GM19397 (cell line): ENCODE data around the gene ELK1.

ENCODE experiments used
- ATAC-seq: cut with Tn5 transposase; IDR thresholded peaks from one replicate; pipeline ENCODE4 v1.9.1; 2021; ENCODE audit warnings: mild to moderate bottlenecking, moderate library complexity; ENCODE audit not compliant: unreplicated experiment

The ELK1 gene

GRCh38 chrX:47645530-47645929, 4.8 kb downstream of the ELK1 start:
- ATAC-seq: no peak

GRCh38 chrX:47644557-47645091, 5.7 kb downstream of the ELK1 start:
- no peak for ATAC-seq

GRCh38 chrX:47643926-47644325, 6.4 kb downstream of the ELK1 start:
- no peak for ATAC-seq

- ATAC-seq: no peak
These were observed 11.5 kb downstream of the ELK1 start for GRCh38 chrX:47638816-47639215.

- ATAC-seq: no peak
These were observed 12.7 kb downstream of the ELK1 start for GRCh38 chrX:47637546-47638195.

- ATAC-seq: no peak
These were observed 15.3 kb downstream of the ELK1 start for GRCh38 chrX:47634871-47635575.

- no peak for ATAC-seq
These were observed 16.4 kb downstream of the ELK1 start for GRCh38 chrX:47633689-47634590.

- no peak for ATAC-seq
These were observed 17.7 kb downstream of the ELK1 start for GRCh38 chrX:47632666-47633065.

- no peak for ATAC-seq
These were observed 18.7 kb downstream of the ELK1 start for GRCh38 chrX:47631676-47632075.

GRCh38 chrX:47629419-47630200, 20.8 kb downstream of the ELK1 start, which contains the start of gene CFP:
Gene CFP, minus strand, starts transcription at chrX:47629930. Its CDS starts 86 bp downstream, at chrX:47629844.
- no peak for ATAC-seq

- no peak for ATAC-seq
These were observed 21.4 kb downstream of the ELK1 start for GRCh38 chrX:47628982-47629381.

- no peak for ATAC-seq
These were observed 25.0 kb downstream of the ELK1 start for GRCh38 chrX:47625365-47625764.

GRCh38 chrX:47623540-47624027, 26.8 kb downstream of the ELK1 start:
- ATAC-seq: no peak

- no peak for ATAC-seq
These were observed 28.5 kb downstream of the ELK1 start for GRCh38 chrX:47621851-47622250.

GRCh38 chrX:47620303-47620685, 30.1 kb downstream of the ELK1 start:
- ATAC-seq: no peak

- peak; percentile 82 for ATAC-seq
These were observed 30.7 kb downstream of the ELK1 start, which contains the start of gene SYN1 for GRCh38 chrX:47619486-47620302. Gene SYN1, minus strand, starts transcription at chrX:47619857. Its CDS starts 129 bp downstream, at chrX:47619728.

- no peak for ATAC-seq
These were observed 31.4 kb downstream of the ELK1 start for GRCh38 chrX:47618923-47619485.

GRCh38 chrX:47614618-47615017, 35.7 kb downstream of the ELK1 start:
- no peak for ATAC-seq

- ATAC-seq: no peak
These were observed 37.3 kb downstream of the ELK1 start for GRCh38 chrX:47613082-47613481.
